Loucy (cell line): ENCODE measurements around the gene RPUSD3.
"Not testable (repeated sequence)": the region's sequence is repeated elsewhere in the genome, so short reads cannot be mapped to it uniquely, and the experiment has no call there.

Source experiments
- EZH2phosphoT487 ChIP-seq: fragments of 200-600 bp; IDR thresholded peaks from 2 replicates; pipeline ENCODE4 v1.6.1; 2018; ENCODE audit warnings: antibody characterized with exemption, mild to moderate bottlenecking, moderate library complexity, borderline replicate concordance
- TF ChIP-seq, protein P1 (sequence below): fragments of 200-600 bp; sonication (generic); conservative IDR thresholded peaks from 2 replicates; pipeline ENCODE4 v1.5.1; 2014; ENCODE audit warnings: mild to moderate bottlenecking, antibody characterized with exemption, low read length

DNA sequence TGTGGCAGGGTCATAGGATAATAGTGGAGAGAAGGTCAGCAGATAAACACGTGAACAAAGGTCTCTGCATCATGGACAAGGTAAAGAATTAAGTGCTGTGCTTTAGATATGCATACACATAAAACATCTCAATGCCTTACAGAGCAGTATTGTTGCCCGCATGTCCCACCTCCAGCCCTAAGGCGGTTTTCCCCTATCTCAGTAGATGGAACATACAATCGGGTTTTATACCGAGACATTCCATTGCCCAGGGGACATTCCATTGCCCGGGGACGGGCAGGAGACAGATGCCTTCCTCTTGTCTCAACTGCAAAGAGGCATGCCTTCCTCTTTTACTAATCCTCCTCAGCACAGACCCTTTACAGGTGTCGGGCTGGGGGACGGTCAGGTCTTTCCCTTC, 4.1 kb upstream of the RPUSD3 start:
- TF ChIP-seq EZH2phosphoT487: not testable (repeated sequence)
- TF ChIP-seq, protein P1, sequence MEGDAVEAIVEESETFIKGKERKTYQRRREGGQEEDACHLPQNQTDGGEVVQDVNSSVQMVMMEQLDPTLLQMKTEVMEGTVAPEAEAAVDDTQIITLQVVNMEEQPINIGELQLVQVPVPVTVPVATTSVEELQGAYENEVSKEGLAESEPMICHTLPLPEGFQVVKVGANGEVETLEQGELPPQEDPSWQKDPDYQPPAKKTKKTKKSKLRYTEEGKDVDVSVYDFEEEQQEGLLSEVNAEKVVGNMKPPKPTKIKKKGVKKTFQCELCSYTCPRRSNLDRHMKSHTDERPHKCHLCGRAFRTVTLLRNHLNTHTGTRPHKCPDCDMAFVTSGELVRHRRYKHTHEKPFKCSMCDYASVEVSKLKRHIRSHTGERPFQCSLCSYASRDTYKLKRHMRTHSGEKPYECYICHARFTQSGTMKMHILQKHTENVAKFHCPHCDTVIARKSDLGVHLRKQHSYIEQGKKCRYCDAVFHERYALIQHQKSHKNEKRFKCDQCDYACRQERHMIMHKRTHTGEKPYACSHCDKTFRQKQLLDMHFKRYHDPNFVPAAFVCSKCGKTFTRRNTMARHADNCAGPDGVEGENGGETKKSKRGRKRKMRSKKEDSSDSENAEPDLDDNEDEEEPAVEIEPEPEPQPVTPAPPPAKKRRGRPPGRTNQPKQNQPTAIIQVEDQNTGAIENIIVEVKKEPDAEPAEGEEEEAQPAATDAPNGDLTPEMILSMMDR: not testable (repeated sequence)
